KG1 (cell line): ENCODE data around the gene SEPHS1.
"Not testable (repeated sequence)": the region's sequence is repeated elsewhere in the genome, so short reads cannot be mapped to it uniquely, and the experiment has no call there.

Source experiments
- DNase-seq: peaks from one replicate; lab custom pipeline; 2025; lab: John Stamatoyannopoulos, UW

The SEPHS1 gene

GRCh38 chr10:13284050-13284449 is 64.0 kb downstream of the SEPHS1 start:
- no peak for DNase-seq

GRCh38 chr10:13282348-13282747 is 65.7 kb downstream of the SEPHS1 start:
- DNase-seq = not testable (repeated sequence)

GRCh38 chr10:13276749-13277365 is 71.2 kb downstream of the SEPHS1 start:
- no peak for DNase-seq

GRCh38 chr10:13276146-13276545 is 71.9 kb downstream of the SEPHS1 start:
- not testable (repeated sequence) for DNase-seq

- no peak for DNase-seq
Observed at GRCh38 chr10:13272164-13272571, 75.9 kb downstream of the SEPHS1 start.

GRCh38 chr10:13271552-13272163 is 76.4 kb downstream of the SEPHS1 start:
- no peak for DNase-seq

- no peak for DNase-seq
Observed at GRCh38 chr10:13270877-13271551, 77.1 kb downstream of the SEPHS1 start.

GRCh38 chr10:13268841-13269240 is 79.3 kb downstream of the SEPHS1 start:
- no peak for DNase-seq

- no peak for DNase-seq
Observed at GRCh38 chr10:13268310-13268709, 79.8 kb downstream of the SEPHS1 start.
